CD4-positive, alpha-beta T cell treated with Interleukin-6 at 100 ng/mL for 8 hours (primary cell): ENCODE data around the gene XPA.
"Not testable (repeated sequence)": the region's sequence is repeated elsewhere in the genome, so short reads cannot be mapped to it uniquely, and the experiment has no call there.

Source experiments
- DNase-seq: peaks from one replicate; pipeline ENCODE4 v3.0.0-alpha.2; 2020; ENCODE audit warnings: mixed read lengths, low spot score

Gene XPA

DNA sequence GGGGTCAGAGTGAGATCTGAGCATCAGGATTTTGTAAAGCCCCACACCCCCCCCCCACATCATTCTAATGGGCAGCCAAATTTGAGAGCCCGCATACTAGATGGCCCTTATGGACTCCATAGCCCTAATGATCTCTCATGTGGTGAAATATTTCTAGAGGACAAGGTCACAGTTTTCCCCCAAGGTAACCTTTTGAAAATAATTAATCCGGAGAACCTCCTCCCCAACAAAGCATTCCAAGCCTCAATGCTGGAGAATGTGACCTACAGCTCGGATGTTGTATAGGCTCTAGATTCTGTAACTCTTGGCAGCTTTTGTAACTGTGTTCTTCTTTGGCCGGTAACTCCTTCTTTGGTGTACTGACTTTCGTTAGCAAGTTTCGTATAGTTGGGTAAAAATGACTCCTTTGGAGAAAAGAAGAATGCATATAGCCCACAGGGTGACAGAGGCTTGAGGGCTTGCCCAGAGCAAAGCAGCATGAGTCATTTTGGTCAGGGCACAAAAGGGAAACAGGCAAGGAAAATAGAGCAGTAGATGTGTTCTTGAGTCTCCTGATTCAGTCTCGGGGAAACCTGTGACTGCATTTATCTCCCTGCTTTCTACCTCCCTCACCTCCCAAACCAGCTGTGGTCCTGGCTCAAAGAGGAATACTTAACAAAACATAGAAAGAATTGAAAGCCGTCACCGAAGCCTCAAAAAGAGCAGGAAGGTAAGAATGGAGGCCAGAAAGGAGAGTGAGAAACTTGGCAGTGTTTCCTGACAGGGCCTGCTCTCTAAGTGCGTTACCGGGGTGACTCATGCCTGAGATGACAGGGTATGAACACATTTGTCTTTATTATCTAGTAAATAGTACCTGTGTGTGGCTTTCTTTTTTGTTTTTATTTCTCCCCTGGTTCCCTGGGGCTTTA lies 6.6 kb upstream of the XPA start:
- peak; percentile 38 for DNase-seq

DNA sequence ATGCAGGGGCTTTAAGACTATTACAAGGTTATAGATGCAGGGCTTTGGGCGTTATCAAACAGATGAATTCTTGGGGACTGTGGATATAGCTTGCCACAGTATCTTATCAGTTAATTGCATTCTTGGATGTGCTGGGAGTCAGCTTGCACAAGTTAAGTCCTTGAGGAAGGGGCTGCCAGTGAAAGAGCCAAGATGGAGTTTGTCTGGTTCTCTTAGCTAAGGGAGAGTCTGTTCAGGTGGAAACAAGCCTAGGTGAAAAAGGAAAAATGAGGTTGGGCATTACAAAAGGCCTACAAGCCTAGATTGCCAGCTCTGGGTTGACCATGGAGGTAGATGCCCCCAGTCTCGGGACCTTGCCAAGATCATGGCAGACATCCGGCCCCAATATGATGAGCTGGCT lies 2.7 kb upstream of the XPA start:
- DNase-seq = not testable (repeated sequence)

DNA sequence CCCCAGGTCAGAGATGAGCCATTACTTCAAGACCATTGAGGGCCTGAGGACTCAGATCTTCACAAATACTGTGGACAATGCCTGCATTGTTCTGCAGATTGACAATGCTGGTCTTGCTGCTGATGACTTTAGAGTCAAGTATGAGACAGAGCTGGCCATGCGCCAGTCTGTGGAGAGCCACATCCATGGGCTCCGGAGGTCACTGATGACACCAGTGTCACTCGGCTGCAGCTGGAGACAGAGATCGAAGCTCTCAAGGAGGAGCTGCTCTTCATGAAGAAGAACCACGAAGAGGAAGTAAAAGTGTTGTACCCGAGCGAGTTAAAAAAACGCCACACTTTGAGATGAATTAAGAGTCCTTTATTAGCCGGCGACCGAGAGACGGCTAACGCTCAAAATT lies 2.1 kb upstream of the XPA start:
- DNase-seq = not testable (repeated sequence)

DNA sequence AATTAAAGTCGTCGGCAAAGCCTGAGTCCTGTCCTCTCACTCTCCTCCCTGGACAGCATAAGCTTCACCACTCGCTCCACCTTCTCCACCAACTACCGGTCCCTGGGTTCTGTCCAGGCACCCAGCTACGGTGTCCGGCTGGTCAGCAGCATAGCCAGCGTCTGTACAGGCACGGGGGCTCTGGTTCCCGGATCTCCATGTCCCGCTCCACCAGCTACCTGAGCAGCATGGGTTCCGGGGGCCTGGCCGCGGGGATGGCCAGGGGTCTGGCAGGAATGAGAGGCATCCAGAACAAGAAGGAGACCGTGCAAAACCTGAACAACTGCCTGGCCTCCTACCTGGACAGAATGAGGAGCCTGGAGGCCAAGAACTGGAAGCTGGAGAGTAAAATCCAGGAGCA lies 1.7 kb upstream of the XPA start:
- no peak for DNase-seq

DNA sequence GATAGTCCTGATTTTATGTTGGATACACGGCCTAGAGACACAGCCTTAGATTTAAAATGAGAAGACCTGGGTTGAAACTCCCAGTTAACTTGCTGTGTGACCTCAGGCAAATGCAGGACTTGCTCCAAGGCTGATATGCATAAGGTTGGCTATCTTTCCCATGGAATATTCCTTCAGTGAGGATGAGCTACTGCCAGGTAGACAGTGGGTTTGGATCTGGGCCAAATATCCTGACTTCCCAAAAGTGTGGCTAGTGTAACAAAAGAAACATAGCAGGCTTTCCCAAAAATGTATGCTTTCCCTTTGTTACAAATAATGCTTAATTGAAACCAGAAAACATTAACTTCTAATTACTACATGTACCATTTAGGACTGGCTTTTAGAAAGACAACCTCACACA lies 697 bp upstream of the XPA start:
- DNase-seq = no peak

DNA sequence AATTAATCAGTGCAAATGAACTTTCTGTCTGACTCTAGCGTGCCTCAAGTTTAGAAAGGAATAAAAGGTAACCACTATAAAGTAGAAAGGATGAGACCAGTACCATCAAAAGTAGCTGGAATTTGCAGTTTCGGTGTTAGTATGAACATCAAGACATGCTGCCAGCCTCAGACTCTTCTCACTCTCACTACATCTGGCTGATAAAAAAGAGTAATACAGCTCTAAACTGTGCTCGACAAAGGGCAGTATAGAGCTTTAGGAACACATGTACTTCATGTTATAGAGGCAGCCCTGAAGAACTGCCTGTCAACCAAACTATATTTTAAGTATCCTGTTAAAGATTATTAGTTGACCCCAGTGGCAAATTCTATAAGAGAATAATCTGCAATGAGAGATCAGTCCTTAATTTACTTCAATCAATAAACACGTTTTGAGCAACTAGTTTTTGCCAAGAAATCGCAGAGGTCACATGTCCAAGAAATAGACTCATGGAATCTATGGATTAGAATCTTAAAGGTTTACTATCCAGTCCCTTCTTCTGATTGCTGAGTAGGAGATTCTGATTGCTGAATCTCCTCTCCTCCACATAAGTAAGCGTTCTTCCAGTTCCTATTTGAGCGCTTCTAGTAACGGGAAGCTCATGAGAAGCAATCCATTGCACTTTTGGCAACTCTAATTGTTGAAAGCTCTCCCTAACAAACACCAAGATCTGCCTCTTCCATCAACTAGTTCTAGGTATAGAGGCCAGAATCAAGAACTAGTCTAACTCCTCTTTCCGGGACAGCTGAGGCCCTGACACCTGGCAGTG lies 941 bp downstream of the XPA start:
- no peak for DNase-seq

DNA sequence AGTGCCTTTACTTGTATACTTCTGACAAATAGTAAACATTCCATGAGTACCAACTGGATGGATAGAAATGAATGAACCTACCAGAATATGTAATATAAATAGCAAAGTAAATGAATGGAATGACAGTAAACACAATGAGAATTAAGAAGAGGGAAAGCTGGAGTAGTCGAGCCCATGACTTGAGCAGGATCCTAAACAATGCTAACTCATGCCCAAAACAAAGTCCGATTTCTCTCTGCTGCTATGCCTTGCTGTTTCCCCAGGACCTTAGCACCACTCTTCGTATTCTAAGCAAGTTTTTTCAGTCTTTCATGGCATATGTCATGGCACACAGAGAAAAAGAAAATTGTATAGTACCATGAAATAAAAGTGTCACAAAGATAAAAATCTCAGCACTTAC lies 1.8 kb downstream of the XPA start:
- DNase-seq = no peak

DNA sequence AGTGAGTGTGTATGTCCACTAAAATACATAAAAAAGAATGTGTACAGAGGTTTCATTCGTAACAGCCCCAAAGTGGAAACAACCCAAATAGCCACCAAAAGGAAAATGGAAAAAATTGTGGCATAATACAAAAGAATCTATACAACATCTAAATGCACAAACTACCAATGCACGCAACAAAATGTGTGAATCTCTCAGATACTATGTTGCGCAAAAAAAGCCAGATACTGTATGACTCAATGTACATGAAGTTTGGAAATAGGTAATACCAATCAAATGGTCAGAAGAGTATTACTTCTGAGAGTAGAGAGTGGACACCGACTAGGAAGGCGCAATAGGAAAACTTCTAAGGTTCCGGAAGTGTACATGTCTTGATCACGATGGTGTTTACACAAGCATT lies 2.4 kb downstream of the XPA start:
- DNase-seq = no peak

DNA sequence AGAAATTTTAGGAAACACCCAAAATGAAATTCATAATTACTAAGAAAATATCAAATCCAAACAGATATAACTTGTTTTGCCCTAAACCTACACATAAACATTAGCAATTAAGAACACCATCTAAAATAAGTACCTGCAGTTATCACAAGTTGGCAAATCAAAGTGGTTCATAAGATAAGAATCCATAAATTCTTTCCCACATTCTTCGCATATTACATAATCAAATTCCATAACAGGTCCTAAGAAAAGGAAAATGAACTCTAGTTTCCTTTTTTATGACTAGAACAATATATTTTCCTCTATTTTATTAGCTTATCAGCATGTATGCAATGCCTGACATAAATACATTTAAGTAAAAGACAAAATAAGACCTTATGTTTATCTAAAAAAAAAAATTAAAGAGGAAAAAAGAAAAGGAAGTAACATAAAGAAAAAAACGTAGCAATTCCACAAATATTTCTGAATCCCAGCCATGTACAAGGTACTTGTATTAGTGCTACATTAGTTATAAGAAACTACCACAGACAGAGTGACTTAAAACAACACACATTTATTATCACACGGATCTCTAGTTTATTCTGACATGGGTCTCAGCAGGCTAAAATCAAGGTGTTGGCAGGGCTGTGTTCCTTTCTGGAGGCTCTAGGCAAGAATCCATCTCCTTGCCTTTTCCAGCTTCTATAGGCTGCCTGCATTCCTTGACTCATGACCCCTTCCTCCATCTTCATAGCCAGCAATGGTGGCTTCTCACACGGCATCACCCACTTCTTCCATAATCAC lies 7.5 kb downstream of the XPA start:
- DNase-seq = no peak

DNA sequence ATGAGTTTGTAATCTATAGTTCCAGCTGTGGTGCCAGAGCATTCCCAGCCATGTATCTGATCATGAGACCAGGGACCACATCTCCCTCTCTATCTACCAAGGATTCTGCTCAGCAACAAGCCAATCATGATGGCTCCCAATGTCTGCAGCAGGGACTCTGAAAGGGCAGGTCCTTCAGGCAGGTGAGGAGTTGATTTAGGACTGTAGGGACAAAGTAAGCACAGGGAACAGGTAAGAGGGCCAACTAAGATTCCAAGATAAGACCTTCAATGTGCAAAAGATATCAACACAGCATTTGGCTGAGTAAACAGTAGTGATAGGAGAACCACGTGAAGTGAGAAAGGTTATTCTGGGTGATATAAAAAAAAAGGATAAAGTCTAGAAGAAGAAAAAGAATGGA lies 8.5 kb downstream of the XPA start:
- no peak for DNase-seq

DNA sequence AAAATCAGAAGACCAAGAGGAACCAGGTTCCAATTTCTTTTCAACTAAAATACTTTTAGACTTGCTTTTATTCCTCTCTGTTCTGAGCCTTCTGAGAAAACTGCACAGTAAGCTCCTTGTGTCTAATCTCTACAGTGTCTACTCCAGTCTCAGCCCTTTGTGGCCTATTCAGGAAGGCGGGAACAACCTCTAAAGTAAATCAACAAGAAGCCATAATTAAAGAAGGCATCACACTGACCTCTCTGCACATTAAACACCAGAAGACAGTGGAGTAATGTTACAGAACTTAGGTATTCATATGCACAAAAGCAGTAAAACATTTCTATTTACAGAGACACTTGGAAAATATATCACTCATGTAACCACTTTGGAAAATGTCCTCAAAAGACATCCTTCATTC lies 14.9 kb downstream of the XPA start:
- DNase-seq = no peak

DNA sequence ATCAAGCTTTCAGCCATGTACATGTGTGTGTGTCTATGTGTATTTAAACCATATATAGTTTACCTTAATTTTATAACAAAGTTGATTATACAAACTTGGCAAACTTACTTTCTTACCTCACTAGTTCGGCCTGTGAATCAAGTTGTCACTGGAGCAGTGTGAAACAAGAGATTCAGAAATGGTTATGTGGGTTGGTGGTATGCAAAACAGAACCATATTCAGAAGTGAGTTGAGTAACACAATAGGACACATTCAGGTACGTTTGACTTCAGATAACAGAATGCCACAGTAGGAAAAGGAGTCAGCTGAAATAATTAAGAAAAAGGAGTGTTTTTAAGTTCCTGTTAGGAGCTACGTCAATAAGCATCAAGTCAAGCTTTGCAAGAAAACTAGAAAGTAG lies 21.5 kb downstream of the XPA start:
- no peak for DNase-seq

DNA sequence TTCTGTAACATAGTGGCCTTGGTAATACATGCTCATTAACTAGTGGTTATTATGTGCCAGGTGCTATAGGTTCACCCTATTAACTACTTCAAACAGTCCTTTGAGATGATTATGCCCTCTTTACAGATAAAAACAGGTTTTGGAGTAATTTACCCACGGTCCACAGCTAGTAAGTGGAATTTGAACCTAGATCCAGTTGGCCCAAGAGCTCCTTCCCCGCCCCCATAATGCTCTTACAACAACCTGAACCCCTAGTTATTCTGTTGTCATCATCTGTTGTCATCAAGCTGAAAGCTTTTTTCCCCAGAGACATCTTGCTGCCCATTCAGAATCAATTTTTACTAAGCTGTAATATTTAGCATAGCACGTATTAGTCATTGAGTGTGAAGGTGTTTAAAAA lies 23.2 kb downstream of the XPA start:
- no peak for DNase-seq

DNA sequence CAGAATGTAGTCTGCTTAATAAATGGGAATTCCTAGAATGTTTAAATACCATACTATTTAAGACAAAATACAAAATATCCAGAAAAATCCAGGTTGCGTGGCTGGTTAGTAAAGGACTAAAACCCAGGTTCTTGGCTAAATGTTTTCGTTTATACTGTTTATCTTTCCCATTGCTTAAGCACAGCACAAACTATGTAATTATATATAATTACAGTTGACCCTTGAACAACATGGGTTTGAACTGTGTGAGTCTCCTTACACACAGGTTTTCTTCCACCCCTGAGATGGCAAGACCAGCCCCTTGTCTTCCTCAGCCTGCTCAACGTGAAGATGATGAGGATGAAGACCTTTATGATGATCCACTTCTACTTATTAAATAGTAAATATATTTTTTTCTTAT lies 24.7 kb downstream of the XPA start:
- no peak for DNase-seq

DNA sequence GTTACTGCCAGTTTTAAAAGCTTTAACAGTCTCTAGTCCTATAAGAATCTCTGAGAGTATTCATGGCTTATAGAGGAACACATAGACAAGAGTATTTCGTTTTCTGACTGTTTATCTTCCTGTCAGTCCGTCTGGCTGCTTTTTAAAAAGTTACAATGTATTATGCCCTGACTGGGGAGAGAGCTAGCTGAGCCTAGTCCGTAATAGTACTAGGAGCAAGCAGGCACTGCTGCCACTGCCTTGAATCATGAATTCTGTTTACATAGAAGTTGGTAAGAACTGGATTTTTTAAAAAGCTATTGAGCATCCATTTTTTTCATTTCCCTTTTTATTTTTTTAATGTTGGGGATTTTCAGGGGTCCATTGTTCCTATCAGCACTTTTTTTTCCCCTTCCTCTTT lies 26.6 kb downstream of the XPA start:
- DNase-seq = no peak

DNA sequence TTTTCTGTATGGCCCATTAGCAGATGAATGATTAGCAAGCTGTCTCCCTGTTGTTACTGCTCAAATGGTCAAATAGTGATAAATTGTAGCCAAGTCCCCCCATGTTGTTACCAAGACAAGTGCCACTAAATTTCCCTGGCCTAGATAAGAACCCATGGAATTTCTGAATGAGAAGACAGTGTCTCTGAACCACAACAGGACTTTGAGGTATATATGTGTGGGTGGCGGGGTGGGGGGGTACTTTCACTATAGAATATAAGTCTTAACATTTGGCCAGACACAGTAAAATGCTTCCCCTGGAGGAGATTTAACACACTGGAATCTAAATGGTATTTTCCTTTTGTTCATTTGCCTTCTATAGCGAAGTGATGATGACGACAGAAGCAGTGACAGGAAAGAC lies 28.7 kb downstream of the XPA start:
- no peak for DNase-seq

DNA sequence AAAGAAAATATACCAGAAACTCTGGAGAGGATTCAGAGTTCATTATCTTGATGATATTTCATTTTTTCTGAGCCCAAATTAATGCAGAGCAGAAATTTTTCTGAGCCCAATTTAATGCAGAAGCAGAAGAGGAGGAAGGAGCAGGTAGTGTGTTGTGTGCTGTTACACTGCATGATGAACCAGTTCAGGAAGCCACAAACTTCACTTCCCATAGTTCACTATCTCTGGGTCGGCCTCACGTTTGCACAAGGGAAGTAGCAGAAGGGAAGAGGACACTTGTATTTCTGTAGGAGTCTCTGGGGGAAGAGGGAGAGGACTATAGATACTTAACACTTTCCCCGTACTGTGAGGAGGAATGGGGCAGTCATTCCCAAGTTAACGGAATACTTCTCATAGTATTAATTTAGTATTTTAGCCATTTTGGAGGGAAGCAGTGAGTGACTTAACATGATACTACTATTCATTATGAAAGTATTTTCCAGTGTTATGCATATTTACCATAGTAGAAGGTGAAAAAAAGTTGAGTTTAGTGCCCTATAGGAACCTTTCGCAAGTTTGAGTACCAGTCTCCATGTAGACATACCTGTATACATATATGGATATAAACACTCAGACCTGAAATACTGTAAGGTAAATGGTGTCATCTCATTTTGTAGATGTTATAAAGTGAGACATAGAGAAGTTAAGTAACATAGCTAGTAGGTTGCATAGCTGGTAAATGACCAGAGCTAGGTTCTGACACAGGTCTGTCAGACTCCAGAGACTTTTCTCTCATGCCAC lies 30.0 kb downstream of the XPA start:
- DNase-seq = no peak

DNA sequence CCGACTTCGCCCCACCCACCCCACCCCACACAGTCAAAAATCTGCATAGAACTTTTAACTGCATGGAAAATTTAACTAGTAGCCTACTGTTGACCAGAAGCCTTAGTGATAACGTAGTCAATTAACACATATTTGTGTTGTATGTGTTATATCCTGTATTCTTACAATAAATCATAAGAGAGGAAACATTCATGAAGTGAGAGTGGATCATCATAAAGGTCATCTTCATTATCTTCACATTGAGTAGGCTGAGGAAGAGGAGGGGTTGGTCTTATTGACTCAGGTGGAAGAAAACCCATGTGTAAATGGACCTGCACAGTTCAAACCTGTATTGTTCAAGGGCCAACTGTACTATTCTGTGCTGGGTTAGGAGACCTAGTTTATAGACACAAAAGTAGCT lies 31.4 kb downstream of the XPA start:
- no peak for DNase-seq

DNA sequence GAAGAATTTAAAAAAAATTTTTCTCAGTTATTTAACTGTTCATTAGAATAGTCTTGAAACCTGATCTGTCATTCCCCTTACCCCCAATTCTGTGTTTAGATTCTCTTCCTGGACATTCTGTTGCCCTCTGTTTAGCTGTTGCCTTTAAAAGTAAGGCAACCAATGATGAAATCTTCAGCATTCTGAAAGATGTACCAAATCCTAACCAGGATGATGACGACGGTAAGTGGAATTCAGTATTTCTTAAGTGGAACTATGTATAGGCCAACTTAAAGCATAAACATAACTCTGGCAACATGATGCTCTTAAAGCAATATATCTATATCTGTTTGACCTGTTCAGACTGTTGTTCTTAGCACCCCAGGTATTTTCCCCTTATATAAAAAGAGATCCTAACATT lies 36.3 kb downstream of the XPA start:
- no peak for DNase-seq

DNA sequence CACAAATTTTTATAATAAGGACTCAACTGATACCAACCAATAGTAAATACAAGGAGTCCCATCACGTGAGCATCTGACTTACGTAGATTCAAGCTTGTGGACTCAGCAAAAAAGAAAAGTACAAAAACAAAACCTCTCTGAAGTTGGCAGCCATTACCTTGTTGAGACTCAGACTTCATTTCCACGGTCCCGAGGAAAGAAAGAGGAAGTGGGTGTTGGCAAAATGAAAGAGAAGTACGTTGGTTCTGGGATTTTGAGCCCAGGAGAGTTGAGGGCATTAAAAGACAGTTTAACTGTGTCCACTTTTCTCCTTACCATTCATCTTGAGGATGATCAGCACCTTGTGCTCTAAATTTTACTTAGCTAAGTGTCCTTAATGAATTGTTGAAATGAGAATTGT lies 36.8 kb downstream of the XPA start:
- DNase-seq = no peak

DNA sequence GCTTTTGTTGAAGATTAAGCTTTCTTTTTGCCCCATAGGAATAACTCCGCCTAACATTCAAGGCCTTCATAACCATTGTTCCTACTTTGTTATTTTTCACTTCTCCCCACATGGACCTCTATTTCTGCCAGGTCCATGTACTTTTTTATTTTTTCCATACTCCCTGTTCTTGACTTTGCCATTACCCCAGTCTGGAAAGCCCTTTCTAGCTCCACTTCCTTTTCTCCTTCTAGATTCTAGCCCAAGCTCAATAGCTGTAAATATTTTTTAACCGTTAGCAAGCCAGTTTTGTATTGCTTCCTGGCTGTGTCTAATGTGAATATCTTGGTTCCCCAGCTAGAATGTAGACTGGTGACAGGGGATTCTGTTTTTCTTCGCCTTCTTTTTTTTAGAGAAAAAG lies 37.4 kb downstream of the XPA start:
- no peak for DNase-seq

DNA sequence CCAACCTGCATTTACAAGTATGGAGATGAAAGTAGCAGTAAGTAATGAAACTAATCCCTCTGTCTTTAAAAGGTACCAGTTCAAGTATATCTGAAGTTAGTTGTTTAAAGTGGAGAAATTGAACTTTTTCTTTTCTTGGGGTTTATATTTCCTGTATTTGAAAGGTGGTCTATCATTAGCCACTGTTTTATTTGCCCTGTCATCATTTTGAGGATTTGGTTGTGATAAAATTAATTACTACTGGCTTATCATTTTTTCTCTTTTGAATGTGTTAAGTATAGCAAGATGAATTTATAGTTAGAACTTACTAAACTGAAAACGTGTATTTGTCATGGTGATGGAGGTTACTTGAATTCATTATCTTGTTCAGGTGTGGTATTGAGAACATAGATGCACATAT lies 38.4 kb downstream of the XPA start:
- no peak for DNase-seq
